Neural cell (in vitro differentiated cells): ENCODE data around the gene ATP8B2.

Source experiments
- POLR2AphosphoS5 ChIP-seq: IDR thresholded peaks from 2 replicates; pipeline ENCODE4 v1.6.1; 2012
- RAD21 ChIP-seq: fragments of 450-650 bp; conservative IDR thresholded peaks from 2 replicates; pipeline ENCODE4 v1.6.1; 2014; ENCODE audit warnings: antibody characterized with exemption, mild to moderate bottlenecking, moderate library complexity
- TF ChIP-seq, protein P1 (sequence below): fragments of 450-650 bp; IDR thresholded peaks from 2 replicates; pipeline ENCODE4 v1.5.1; 2014; ENCODE audit warnings: antibody characterized with exemption, mild to moderate bottlenecking, moderate library complexity; ENCODE audit not compliant: poor library complexity, severe bottlenecking
- TF ChIP-seq, protein P2 (sequence below): IDR thresholded peaks from 2 replicates; pipeline ENCODE4 v1.6.1; 2012; ENCODE audit warnings: borderline replicate concordance

DNA sequence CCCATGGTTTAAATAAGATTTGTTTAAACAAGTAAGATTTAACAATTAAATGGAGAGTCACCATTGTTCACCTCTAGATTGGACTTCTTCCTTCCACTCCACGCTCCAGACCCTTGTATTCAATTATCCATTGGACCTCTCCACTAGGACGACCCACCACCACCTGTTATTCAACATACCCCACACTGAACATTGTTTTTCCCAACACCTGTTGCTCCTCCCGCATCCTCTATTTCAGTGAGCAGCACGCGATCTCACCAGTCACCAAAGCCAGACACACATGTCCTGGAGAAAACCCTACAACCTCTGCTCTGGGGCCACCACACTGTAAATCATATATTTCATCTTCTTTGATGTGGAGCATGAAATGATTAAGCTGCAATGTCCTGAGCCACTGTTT is 28.6 kb downstream of the ATP8B2 start:
- TF ChIP-seq, protein P1, sequence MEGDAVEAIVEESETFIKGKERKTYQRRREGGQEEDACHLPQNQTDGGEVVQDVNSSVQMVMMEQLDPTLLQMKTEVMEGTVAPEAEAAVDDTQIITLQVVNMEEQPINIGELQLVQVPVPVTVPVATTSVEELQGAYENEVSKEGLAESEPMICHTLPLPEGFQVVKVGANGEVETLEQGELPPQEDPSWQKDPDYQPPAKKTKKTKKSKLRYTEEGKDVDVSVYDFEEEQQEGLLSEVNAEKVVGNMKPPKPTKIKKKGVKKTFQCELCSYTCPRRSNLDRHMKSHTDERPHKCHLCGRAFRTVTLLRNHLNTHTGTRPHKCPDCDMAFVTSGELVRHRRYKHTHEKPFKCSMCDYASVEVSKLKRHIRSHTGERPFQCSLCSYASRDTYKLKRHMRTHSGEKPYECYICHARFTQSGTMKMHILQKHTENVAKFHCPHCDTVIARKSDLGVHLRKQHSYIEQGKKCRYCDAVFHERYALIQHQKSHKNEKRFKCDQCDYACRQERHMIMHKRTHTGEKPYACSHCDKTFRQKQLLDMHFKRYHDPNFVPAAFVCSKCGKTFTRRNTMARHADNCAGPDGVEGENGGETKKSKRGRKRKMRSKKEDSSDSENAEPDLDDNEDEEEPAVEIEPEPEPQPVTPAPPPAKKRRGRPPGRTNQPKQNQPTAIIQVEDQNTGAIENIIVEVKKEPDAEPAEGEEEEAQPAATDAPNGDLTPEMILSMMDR = no peak
- TF ChIP-seq, protein P2, sequence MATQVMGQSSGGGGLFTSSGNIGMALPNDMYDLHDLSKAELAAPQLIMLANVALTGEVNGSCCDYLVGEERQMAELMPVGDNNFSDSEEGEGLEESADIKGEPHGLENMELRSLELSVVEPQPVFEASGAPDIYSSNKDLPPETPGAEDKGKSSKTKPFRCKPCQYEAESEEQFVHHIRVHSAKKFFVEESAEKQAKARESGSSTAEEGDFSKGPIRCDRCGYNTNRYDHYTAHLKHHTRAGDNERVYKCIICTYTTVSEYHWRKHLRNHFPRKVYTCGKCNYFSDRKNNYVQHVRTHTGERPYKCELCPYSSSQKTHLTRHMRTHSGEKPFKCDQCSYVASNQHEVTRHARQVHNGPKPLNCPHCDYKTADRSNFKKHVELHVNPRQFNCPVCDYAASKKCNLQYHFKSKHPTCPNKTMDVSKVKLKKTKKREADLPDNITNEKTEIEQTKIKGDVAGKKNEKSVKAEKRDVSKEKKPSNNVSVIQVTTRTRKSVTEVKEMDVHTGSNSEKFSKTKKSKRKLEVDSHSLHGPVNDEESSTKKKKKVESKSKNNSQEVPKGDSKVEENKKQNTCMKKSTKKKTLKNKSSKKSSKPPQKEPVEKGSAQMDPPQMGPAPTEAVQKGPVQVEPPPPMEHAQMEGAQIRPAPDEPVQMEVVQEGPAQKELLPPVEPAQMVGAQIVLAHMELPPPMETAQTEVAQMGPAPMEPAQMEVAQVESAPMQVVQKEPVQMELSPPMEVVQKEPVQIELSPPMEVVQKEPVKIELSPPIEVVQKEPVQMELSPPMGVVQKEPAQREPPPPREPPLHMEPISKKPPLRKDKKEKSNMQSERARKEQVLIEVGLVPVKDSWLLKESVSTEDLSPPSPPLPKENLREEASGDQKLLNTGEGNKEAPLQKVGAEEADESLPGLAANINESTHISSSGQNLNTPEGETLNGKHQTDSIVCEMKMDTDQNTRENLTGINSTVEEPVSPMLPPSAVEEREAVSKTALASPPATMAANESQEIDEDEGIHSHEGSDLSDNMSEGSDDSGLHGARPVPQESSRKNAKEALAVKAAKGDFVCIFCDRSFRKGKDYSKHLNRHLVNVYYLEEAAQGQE = no peak
- TF ChIP-seq RAD21 (no peak), POLR2AphosphoS5 (no peak)
